Vagina (tissue), 2 donors: ENCODE data around the gene PCDH17.

ENCODE experiments used
- CTCF ChIP-seq, 3 experiments: fragments of 450-650 bp in 2 of 3; fragments of 200-600 bp in 1 of 3; sonication (generic) in 1 of 3; IDR thresholded peaks; one replicate each; pipeline ENCODE4 v1.5.1; 2017 to 2019; ENCODE audit warnings: antibody characterized with exemption in 3 of 3, mild to moderate bottlenecking in 2 of 3, moderate library complexity in 2 of 3
- POLR2A ChIP-seq, 2 donors: fragments of 450-650 bp; IDR thresholded peaks; one replicate each; pipeline ENCODE4 v1.6.1; 2017; ENCODE audit warnings: antibody characterized with exemption in 2 of 2, mild to moderate bottlenecking in 2 of 2, moderate library complexity in 2 of 2
- POLR2AphosphoS5 ChIP-seq, 2 donors: sonication (generic); formaldehyde crosslinking; IDR thresholded peaks; one replicate each; pipeline ENCODE4 v1.9.0; 2017; ENCODE audit warnings: antibody characterized with exemption in 2 of 2, mild to moderate bottlenecking in 2 of 2, low read depth in 1 of 2; ENCODE audit not compliant: insufficient read depth in 1 of 2

GRCh38 chr13:57629391-57629804 is 2.1 kb upstream of the PCDH17 start:
- TF ChIP-seq POLR2A (IDR thresholded peaks at IDR 0.05) (no peak), CTCF (IDR thresholded peaks at IDR 0.05) (no peak), POLR2AphosphoS5 (IDR thresholded peaks at IDR 0.05; ENCODE audit: insufficient read depth in 1 of 2, low read depth in 1 of 2) (no peak)
